Endometrium (tissue), 2 donors: ENCODE measurements around the gene SLC12A7.
"Not testable (repeated sequence)": the region's sequence is repeated elsewhere in the genome, so short reads cannot be mapped to it uniquely, and the experiment has no call there.

Experiments
- FAIRE-seq: peaks from 2 replicates; lab custom pipeline; 2012; peaks lifted over from hg19 to GRCh38; lab: Jason Lieb, UNC
- donor health status: control.
- donor health status: control.

The SLC12A7 gene

GRCh38 chr5:1111727-1112289, at the start of gene SLC12A7:
Gene SLC12A7 (minus strand): TSS chr5:1112063. CDS start chr5:1111991, 72 bp downstream.
- no peak for FAIRE-seq

GRCh38 chr5:1161108-1161832, 49.4 kb upstream of the SLC12A7 start:
- FAIRE-seq, result no peak

- no peak for FAIRE-seq
Measured at GRCh38 chr5:1159774-1160406, 48.0 kb upstream of the SLC12A7 start.

- FAIRE-seq, result no peak
Measured at GRCh38 chr5:1159341-1159675, 47.4 kb upstream of the SLC12A7 start.

- no peak for FAIRE-seq
Measured at GRCh38 chr5:1158647-1159340, 46.9 kb upstream of the SLC12A7 start.

GRCh38 chr5:1157461-1157986, 45.7 kb upstream of the SLC12A7 start:
- not testable (repeated sequence) for FAIRE-seq

GRCh38 chr5:1156754-1157460, 45.0 kb upstream of the SLC12A7 start:
- no peak for FAIRE-seq

GRCh38 chr5:1156033-1156753, 44.3 kb upstream of the SLC12A7 start:
- no peak for FAIRE-seq

GRCh38 chr5:1155191-1156032, 43.5 kb upstream of the SLC12A7 start:
- no peak for FAIRE-seq

- FAIRE-seq, result no peak
Measured at GRCh38 chr5:1153428-1153827, 41.6 kb upstream of the SLC12A7 start.

GRCh38 chr5:1152771-1153282, 41.0 kb upstream of the SLC12A7 start:
- FAIRE-seq, result no peak

- no peak for FAIRE-seq
Measured at GRCh38 chr5:1152156-1152555, 40.3 kb upstream of the SLC12A7 start.

- no peak for FAIRE-seq
Measured at GRCh38 chr5:1151316-1151715, 39.5 kb upstream of the SLC12A7 start.

GRCh38 chr5:1150866-1151265, 39.0 kb upstream of the SLC12A7 start:
- FAIRE-seq, result no peak

- FAIRE-seq, result no peak
Measured at GRCh38 chr5:1144638-1145396, 33.0 kb upstream of the SLC12A7 start.

- no peak for FAIRE-seq
Measured at GRCh38 chr5:1144089-1144488, 32.2 kb upstream of the SLC12A7 start.

- no peak for FAIRE-seq
Measured at GRCh38 chr5:1143670-1143951, 31.7 kb upstream of the SLC12A7 start.

- no peak for FAIRE-seq
Measured at GRCh38 chr5:1142886-1143669, 31.2 kb upstream of the SLC12A7 start.

- no peak for FAIRE-seq
Measured at GRCh38 chr5:1141834-1142233, 30.0 kb upstream of the SLC12A7 start.
